Neural progenitor cell (in vitro differentiated cells): Measurements from ENCODE around the gene SYT17. TPM values are rescaled to one million over a fixed set of nuclear protein-coding genes. Genes with fewer than 3 reads are reported as not detected.
A peak's percentile ranks its signal among the peaks of the same experiment; 100 is the strongest.

ENCODE experiments used
- DNase-seq: peaks from one replicate; pipeline ENCODE4 v3.0.0-alpha.2; 2016; ENCODE audit warnings: low spot score
- H2AFZ ChIP-seq: fragments of 200-600 bp; sonication (generic); replicated peaks from 2 replicates; pipeline ENCODE4 v1.6.1; 2016; ENCODE audit warnings: antibody characterized with exemption
- H3F3A ChIP-seq: fragments of 200-600 bp; sonication (generic); 2 replicates; pipeline ENCODE4 v1.6.1; 2016; ENCODE audit warnings: antibody characterized with exemption, low read depth
- H3K27ac ChIP-seq: fragments of 200-600 bp; sonication (generic); 2 replicates; pipeline ENCODE4 v1.5.1; 2016; ENCODE audit warnings: mild to moderate bottlenecking
- H3K27me3 ChIP-seq: fragments of 200-600 bp; sonication (generic); 2 replicates; pipeline ENCODE4 v1.6.1; 2016; ENCODE audit warnings: mild to moderate bottlenecking, moderate library complexity
- H3K36me3 ChIP-seq: fragments of 200-600 bp; sonication (generic); 2 replicates; pipeline ENCODE4 v1.5.1; 2016
- H3K4me1 ChIP-seq: fragments of 200-600 bp; sonication (generic); 2 replicates; pipeline ENCODE4 v1.6.1; 2016; ENCODE audit warnings: mixed run types
- H3K4me2 ChIP-seq: fragments of 200-600 bp; sonication (generic); 2 replicates; pipeline ENCODE4 v1.6.1; 2016
- H3K4me3 ChIP-seq: fragments of 200-600 bp; sonication (generic); 2 replicates; pipeline ENCODE4 v1.5.1; 2016
- H3K79me2 ChIP-seq: fragments of 200-600 bp; sonication (generic); 2 replicates; pipeline ENCODE4 v1.6.1; 2016; ENCODE audit warnings: low read depth
- H3K9ac ChIP-seq: fragments of 200-600 bp; sonication (generic); 2 replicates; pipeline ENCODE4 v1.6.1; 2016
- H3K9me3 ChIP-seq: fragments of 200-600 bp; sonication (generic); 2 replicates; pipeline ENCODE4 v1.5.1; 2016; ENCODE audit warnings: low read depth
- H4K20me1 ChIP-seq: fragments of 200-600 bp; sonication (generic); 2 replicates; pipeline ENCODE4 v1.6.1; 2016; ENCODE audit warnings: low read depth
- H3K27ac Mint-ChIP-seq: 3 replicates; pipeline ENCODE4 v1.8.0; 2021; ENCODE audit warnings: mixed read lengths
- H3K27me3 Mint-ChIP-seq: 2 replicates; pipeline ENCODE4 v1.8.0; 2022; ENCODE audit warnings: low read depth, mild to moderate bottlenecking, inconsistent platforms, moderate library complexity, mixed read lengths; ENCODE audit not compliant: insufficient read depth
- H3K36me3 Mint-ChIP-seq: 3 replicates; pipeline ENCODE4 v1.8.0; 2021; ENCODE audit warnings: mixed read lengths
- H3K4me1 Mint-ChIP-seq: 3 replicates; pipeline ENCODE4 v1.8.0; 2021; ENCODE audit warnings: mixed read lengths
- H3K4me3 Mint-ChIP-seq: 3 replicates; pipeline ENCODE4 v1.8.0; 2021; ENCODE audit warnings: mild to moderate bottlenecking, moderate library complexity, mixed read lengths
- H3K9me3 Mint-ChIP-seq: 3 replicates; pipeline ENCODE4 v1.8.0; 2020; ENCODE audit warnings: mixed read lengths
- EZH2 ChIP-seq: fragments of 200-600 bp; sonication (generic); IDR thresholded peaks from 2 replicates; pipeline ENCODE4 v1.6.1; 2017; ENCODE audit warnings: antibody characterized with exemption, mild to moderate bottlenecking, moderate library complexity
- EZH2phosphoT487 ChIP-seq: fragments of 200-600 bp; sonication (generic); IDR thresholded peaks from 2 replicates; pipeline ENCODE4 v1.6.1; 2017; ENCODE audit warnings: antibody characterized with exemption
- total RNA-seq: library from RNA; depleted of rRNA; stranded (reverse); fragments of >200 nt; gene quantifications from 2 replicates; pipeline ENCODE4 v1.2.3, GENCODE V29; 2015; ENCODE audit warnings: low replicate concordance
- TF ChIP-seq, protein P1 (sequence below): fragments of 200-600 bp; sonication (generic); IDR thresholded peaks from 2 replicates; pipeline ENCODE4 v1.5.1; 2017; ENCODE audit warnings: antibody characterized with exemption, mild to moderate bottlenecking

The SYT17 gene
- total RNA-seq = 7.2 TPM in 2 replicates

GRCh38 chr16:19167710-19168370, at the start of gene SYT17:
TSS of gene SYT17 (plus strand) at chr16:19168240. CDS start at chr16:19168647, 407 bp downstream.
- H3K9me3 ChIP-seq = no peaks in the 10 kb centered on the region
- H3K27me3 ChIP-seq = peaks cover 41% of the 10 kb centered on the region
- H3K27me3 Mint-ChIP-seq = peaks cover 12% of the 10 kb centered on the region
- no peaks in the 10 kb centered on the region for H3K79me2 ChIP-seq
- no peak within 1 kb of the TSS for H3K9ac ChIP-seq
- peak within 1 kb of the TSS; percentile 89 for H2AFZ ChIP-seq
- no peak within 1 kb of the TSS for H3K27ac Mint-ChIP-seq
- H4K20me1 ChIP-seq = peaks cover 8% of the 10 kb centered on the region
- peaks cover 14% of the 10 kb centered on the region for H3K4me1 Mint-ChIP-seq
- peak within 1 kb of the TSS; percentile 88 for H3K4me3 Mint-ChIP-seq
- peak within 1 kb of the TSS; percentile 78 for H3K4me3 ChIP-seq
- H3K4me1 ChIP-seq = peaks cover 3% of the 10 kb centered on the region
- no peaks in the 10 kb centered on the region for H3K9me3 Mint-ChIP-seq
- H3F3A ChIP-seq = peaks cover 5% of the 10 kb centered on the region
- DNase-seq = peak; percentile 92
- peaks cover 3% of the 10 kb centered on the region for H3K36me3 Mint-ChIP-seq
- TF ChIP-seq, protein P1, sequence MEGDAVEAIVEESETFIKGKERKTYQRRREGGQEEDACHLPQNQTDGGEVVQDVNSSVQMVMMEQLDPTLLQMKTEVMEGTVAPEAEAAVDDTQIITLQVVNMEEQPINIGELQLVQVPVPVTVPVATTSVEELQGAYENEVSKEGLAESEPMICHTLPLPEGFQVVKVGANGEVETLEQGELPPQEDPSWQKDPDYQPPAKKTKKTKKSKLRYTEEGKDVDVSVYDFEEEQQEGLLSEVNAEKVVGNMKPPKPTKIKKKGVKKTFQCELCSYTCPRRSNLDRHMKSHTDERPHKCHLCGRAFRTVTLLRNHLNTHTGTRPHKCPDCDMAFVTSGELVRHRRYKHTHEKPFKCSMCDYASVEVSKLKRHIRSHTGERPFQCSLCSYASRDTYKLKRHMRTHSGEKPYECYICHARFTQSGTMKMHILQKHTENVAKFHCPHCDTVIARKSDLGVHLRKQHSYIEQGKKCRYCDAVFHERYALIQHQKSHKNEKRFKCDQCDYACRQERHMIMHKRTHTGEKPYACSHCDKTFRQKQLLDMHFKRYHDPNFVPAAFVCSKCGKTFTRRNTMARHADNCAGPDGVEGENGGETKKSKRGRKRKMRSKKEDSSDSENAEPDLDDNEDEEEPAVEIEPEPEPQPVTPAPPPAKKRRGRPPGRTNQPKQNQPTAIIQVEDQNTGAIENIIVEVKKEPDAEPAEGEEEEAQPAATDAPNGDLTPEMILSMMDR = peak; percentile 85
- TF ChIP-seq EZH2phosphoT487 = peak; percentile 9
- TF ChIP-seq EZH2 = no peak
- H3K36me3 ChIP-seq = no peaks in the 10 kb centered on the region
- H3K4me2 ChIP-seq = peak within 1 kb of the TSS; percentile 89
- H3K27ac ChIP-seq = no peak within 1 kb of the TSS

GRCh38 chr16:19118938-19119431, 49.1 kb upstream of the SYT17 start:
- H3K27me3 ChIP-seq = peaks cover 40% of the 10 kb centered on the region
- H3K27ac ChIP-seq = no peak overlapping the region
- TF ChIP-seq EZH2 = no peak
- TF ChIP-seq EZH2phosphoT487 = no peak
- TF ChIP-seq, protein P1 = no peak
- H3K4me1 Mint-ChIP-seq = peaks cover 21% of the 10 kb centered on the region
- H3K36me3 ChIP-seq = no peaks in the 10 kb centered on the region
- H3K4me3 Mint-ChIP-seq = no peak overlapping the region
- H4K20me1 ChIP-seq = no peaks in the 10 kb centered on the region
- H2AFZ ChIP-seq = no peak overlapping the region
- H3K79me2 ChIP-seq = no peaks in the 10 kb centered on the region
- no peak overlapping the region for H3K4me3 ChIP-seq
- peaks cover 9% of the 10 kb centered on the region for H3K4me1 ChIP-seq
- H3K4me2 ChIP-seq = no peak overlapping the region
- no peaks in the 10 kb centered on the region for H3K9me3 ChIP-seq
- no peak overlapping the region for H3K9ac ChIP-seq
- H3F3A ChIP-seq = peaks cover 9% of the 10 kb centered on the region
- H3K36me3 Mint-ChIP-seq = no peaks in the 10 kb centered on the region
- no peak for DNase-seq
- H3K27me3 Mint-ChIP-seq = peaks cover 4% of the 10 kb centered on the region
- peak overlapping the region; percentile 16 for H3K27ac Mint-ChIP-seq
- H3K9me3 Mint-ChIP-seq = no peaks in the 10 kb centered on the region

DNA sequence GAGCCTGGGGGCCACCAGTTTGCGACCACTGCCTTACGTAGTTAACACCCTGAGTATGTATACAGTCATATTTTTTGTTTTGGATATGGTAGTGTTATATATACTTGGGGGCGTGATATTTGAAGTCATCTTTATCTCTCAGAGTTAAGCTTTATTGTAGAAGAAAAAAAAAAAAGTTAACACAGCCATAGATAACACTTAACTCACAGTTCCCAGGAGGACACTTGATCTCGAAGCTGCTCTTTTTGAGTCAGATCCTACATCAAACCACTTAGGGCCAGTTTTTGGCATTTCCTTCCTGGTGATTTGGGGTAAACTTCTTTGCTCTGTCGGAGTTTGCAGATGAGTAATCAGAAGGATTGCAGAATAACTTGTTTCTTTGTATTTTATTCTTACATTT, 48.5 kb upstream of the SYT17 start:
- Histone ChIP-seq H3K79me2 (no peaks in the 10 kb centered on the region), H3K27ac (no peak overlapping the region), H3K36me3 (no peaks in the 10 kb centered on the region), H3K4me1 (peaks cover 9% of the 10 kb centered on the region), H3K4me2 (no peak overlapping the region), H3K9ac (no peak overlapping the region), H4K20me1 (no peaks in the 10 kb centered on the region), H3K4me3 (no peak overlapping the region), H3F3A (peaks cover 6% of the 10 kb centered on the region), H2AFZ (no peak overlapping the region), H3K27me3 (peaks cover 35% of the 10 kb centered on the region), H3K9me3 (no peaks in the 10 kb centered on the region)
- Mint-ChIP-seq H3K4me1 (peaks cover 21% of the 10 kb centered on the region), H3K27me3 (peaks cover 4% of the 10 kb centered on the region), H3K27ac (no peak overlapping the region), H3K36me3 (no peaks in the 10 kb centered on the region), H3K4me3 (no peak overlapping the region), H3K9me3 (peaks cover 2% of the 10 kb centered on the region)
- no peak for TF ChIP-seq EZH2
- TF ChIP-seq, protein P1 = no peak
- TF ChIP-seq EZH2phosphoT487 = no peak
- no peak for DNase-seq
